ENCODE data around the gene LAMC2. TPM values are rescaled to one million over a fixed set of nuclear protein-coding genes. Genes with fewer than 3 reads are reported as not detected.

The LAMC2 gene
- total RNA-seq, 1 donor from 2014 or later, result 0.36 TPM

GRCh38 chr1:183163316-183163715 is 22.7 kb upstream of the LAMC2 start:
- no peaks in the 10 kb centered on the region for H3K9me3 Mint-ChIP-seq
- no peak overlapping the region for H3K27ac Mint-ChIP-seq
- H3K4me3 Mint-ChIP-seq, result no peak overlapping the region
- peaks cover 11% of the 10 kb centered on the region for H3K4me1 ChIP-seq
- H3K4me2 ChIP-seq, result no peak overlapping the region
- no peaks in the 10 kb centered on the region for H3K79me2 ChIP-seq (ENCODE audit: low read depth)
- no peaks in the 10 kb centered on the region for H3K27me3 ChIP-seq
- no peaks in the 10 kb centered on the region for H3K27me3 Mint-ChIP-seq (ENCODE audit: insufficient read depth, low read depth)
- no peak overlapping the region for H3K4me3 ChIP-seq
- H3K36me3 Mint-ChIP-seq, result no peaks in the 10 kb centered on the region
- H3K9me3 ChIP-seq (ENCODE audit: low read depth), result no peaks in the 10 kb centered on the region
- no peaks in the 10 kb centered on the region for H3K36me3 ChIP-seq
- TF ChIP-seq EZH2 (IDR thresholded peaks at IDR 0.05) (no peak), EZH2phosphoT487 (IDR thresholded peaks at IDR 0.05) (no peak)
- TF ChIP-seq, protein P1, sequence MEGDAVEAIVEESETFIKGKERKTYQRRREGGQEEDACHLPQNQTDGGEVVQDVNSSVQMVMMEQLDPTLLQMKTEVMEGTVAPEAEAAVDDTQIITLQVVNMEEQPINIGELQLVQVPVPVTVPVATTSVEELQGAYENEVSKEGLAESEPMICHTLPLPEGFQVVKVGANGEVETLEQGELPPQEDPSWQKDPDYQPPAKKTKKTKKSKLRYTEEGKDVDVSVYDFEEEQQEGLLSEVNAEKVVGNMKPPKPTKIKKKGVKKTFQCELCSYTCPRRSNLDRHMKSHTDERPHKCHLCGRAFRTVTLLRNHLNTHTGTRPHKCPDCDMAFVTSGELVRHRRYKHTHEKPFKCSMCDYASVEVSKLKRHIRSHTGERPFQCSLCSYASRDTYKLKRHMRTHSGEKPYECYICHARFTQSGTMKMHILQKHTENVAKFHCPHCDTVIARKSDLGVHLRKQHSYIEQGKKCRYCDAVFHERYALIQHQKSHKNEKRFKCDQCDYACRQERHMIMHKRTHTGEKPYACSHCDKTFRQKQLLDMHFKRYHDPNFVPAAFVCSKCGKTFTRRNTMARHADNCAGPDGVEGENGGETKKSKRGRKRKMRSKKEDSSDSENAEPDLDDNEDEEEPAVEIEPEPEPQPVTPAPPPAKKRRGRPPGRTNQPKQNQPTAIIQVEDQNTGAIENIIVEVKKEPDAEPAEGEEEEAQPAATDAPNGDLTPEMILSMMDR (IDR thresholded peaks at IDR 0.05), result no peak
- H4K20me1 ChIP-seq (ENCODE audit: low read depth), result no peaks in the 10 kb centered on the region
- H3K4me1 Mint-ChIP-seq, result peaks cover 23% of the 10 kb centered on the region
- DNase-seq (ENCODE audit: low spot score), result no peak
- H3K27ac ChIP-seq, result no peak overlapping the region
- no peak overlapping the region for H3K9ac ChIP-seq
- H3F3A ChIP-seq (ENCODE audit: low read depth), result no peaks in the 10 kb centered on the region
- no peak overlapping the region for H2AFZ ChIP-seq (replicated peaks)

DNA sequence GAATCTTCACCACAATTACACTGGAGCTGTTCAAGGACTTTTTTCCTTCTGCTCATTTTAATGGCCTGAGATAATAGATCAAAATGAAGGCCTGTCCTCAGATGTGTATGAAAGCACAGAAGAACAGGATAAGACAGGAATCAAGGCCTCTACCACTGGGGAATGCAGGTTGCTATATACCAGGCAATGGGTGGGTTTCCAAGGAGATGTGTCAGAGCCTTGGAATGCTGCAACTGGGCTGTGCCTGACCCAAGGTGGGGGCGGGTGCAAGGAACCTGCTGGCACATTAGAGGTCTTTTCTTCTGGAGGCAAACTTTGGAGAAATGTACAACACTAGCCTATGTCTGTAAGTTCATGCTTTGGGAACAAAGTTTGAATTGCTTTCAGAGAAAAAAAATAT is 21.7 kb upstream of the LAMC2 start:
- H2AFZ ChIP-seq (replicated peaks), result no peak overlapping the region
- no peak overlapping the region for H3K4me2 ChIP-seq
- Mint-ChIP-seq H3K9me3 (no peaks in the 10 kb centered on the region), H3K36me3 (no peaks in the 10 kb centered on the region), H3K4me1 (peaks cover 23% of the 10 kb centered on the region), H3K27me3 (ENCODE audit: insufficient read depth, low read depth) (no peaks in the 10 kb centered on the region), H3K4me3 (no peak overlapping the region), H3K27ac (peak overlapping the region; percentile 67)
- no peaks in the 10 kb centered on the region for H3K36me3 ChIP-seq
- H3F3A ChIP-seq (ENCODE audit: low read depth), result no peaks in the 10 kb centered on the region
- peaks cover 11% of the 10 kb centered on the region for H3K4me1 ChIP-seq
- no peak for DNase-seq (ENCODE audit: low spot score)
- H3K9ac ChIP-seq, result no peak overlapping the region
- H3K79me2 ChIP-seq (ENCODE audit: low read depth), result no peaks in the 10 kb centered on the region
- H3K9me3 ChIP-seq (ENCODE audit: low read depth), result no peaks in the 10 kb centered on the region
- H4K20me1 ChIP-seq (ENCODE audit: low read depth), result no peaks in the 10 kb centered on the region
- no peak overlapping the region for H3K4me3 ChIP-seq
- H3K27ac ChIP-seq, result no peak overlapping the region
- H3K27me3 ChIP-seq, result no peaks in the 10 kb centered on the region
- TF ChIP-seq, protein P1 (IDR thresholded peaks at IDR 0.05), result no peak
- no peak for TF ChIP-seq EZH2phosphoT487 (IDR thresholded peaks at IDR 0.05)
- TF ChIP-seq EZH2 (IDR thresholded peaks at IDR 0.05), result no peak

- no peaks in the 10 kb centered on the region for H3K9me3 ChIP-seq (ENCODE audit: low read depth)
- no peak overlapping the region for H3K4me3 ChIP-seq
- Mint-ChIP-seq H3K4me3 (no peak overlapping the region), H3K4me1 (peaks cover 23% of the 10 kb centered on the region), H3K9me3 (no peaks in the 10 kb centered on the region), H3K27me3 (ENCODE audit: insufficient read depth, low read depth) (no peaks in the 10 kb centered on the region), H3K27ac (peak overlapping the region; percentile 51), H3K36me3 (no peaks in the 10 kb centered on the region)
- no peak overlapping the region for H3K9ac ChIP-seq
- peaks cover 11% of the 10 kb centered on the region for H3K4me1 ChIP-seq
- peak; percentile 13 for DNase-seq (ENCODE audit: low spot score)
- H3F3A ChIP-seq (ENCODE audit: low read depth), result no peaks in the 10 kb centered on the region
- no peaks in the 10 kb centered on the region for H3K27me3 ChIP-seq
- no peak overlapping the region for H3K4me2 ChIP-seq
- no peak overlapping the region for H2AFZ ChIP-seq (replicated peaks)
- no peaks in the 10 kb centered on the region for H3K36me3 ChIP-seq
- H4K20me1 ChIP-seq (ENCODE audit: low read depth), result no peaks in the 10 kb centered on the region
- no peak overlapping the region for H3K27ac ChIP-seq
- H3K79me2 ChIP-seq (ENCODE audit: low read depth), result no peaks in the 10 kb centered on the region
- TF ChIP-seq EZH2 (IDR thresholded peaks at IDR 0.05) (no peak), EZH2phosphoT487 (IDR thresholded peaks at IDR 0.05) (no peak)
- TF ChIP-seq, protein P1 (IDR thresholded peaks at IDR 0.05), result no peak
Measured at GRCh38 chr1:183164963-183165362, 21.1 kb upstream of the LAMC2 start.

Measured in neural progenitor cell (in vitro differentiated cells).